HEK293T (cell line): ENCODE measurements around the gene EFCAB7.

Experiments
- CTCF ChIA-PET: fragments of 350-600 bp; formaldehyde crosslinking; extraction: SDS; loops from one replicate; lab custom pipeline; 2021; ENCODE audit warnings: antibody characterized with exemption, inconsistent platforms; lab: Yijun Ruan, JAX
- POLR2A ChIA-PET: fragments of 350-600 bp; formaldehyde crosslinking; extraction: SDS; loops from one replicate; lab custom pipeline; 2020; ENCODE audit warnings: antibody characterized with exemption, inconsistent platforms; lab: Yijun Ruan, JAX
- DNase-seq: peaks from one replicate; pipeline ENCODE4 v3.0.0; 2012; ENCODE audit warnings: mixed read lengths; ENCODE audit errors: extremely low spot score
- ARNT ChIP-seq: fragments of 450-650 bp; IDR thresholded peaks from 2 replicates; pipeline ENCODE4 v1.6.1; 2017; ENCODE audit warnings: mild to moderate bottlenecking
- BHLHE40 ChIP-seq: fragments of 450-650 bp; IDR thresholded peaks from 2 replicates; pipeline ENCODE4 v1.6.1; 2016; ENCODE audit warnings: mild to moderate bottlenecking, moderate library complexity, borderline replicate concordance
- CTBP1 ChIP-seq: fragments of 450-650 bp; IDR thresholded peaks from 2 replicates; pipeline ENCODE4 v1.6.1; 2016; ENCODE audit warnings: borderline replicate concordance
- ELF4 ChIP-seq: fragments of 450-650 bp; IDR thresholded peaks from 2 replicates; pipeline ENCODE4 v1.6.1; 2017; ENCODE audit warnings: antibody characterized with exemption
- FOXA1 ChIP-seq: fragments of 450-650 bp; IDR thresholded peaks from 2 replicates; pipeline ENCODE4 v1.6.1; 2016; ENCODE audit warnings: mild to moderate bottlenecking
- FOXK2 ChIP-seq: fragments of 450-650 bp; IDR thresholded peaks from 2 replicates; pipeline ENCODE4 v1.6.1; 2016; ENCODE audit warnings: mild to moderate bottlenecking
- FOXM1 ChIP-seq: fragments of 450-650 bp; IDR thresholded peaks from 2 replicates; pipeline ENCODE4 v1.6.1; 2017; ENCODE audit warnings: mild to moderate bottlenecking, borderline replicate concordance
- HDGF ChIP-seq: fragments of 450-650 bp; IDR thresholded peaks from 2 replicates; pipeline ENCODE4 v1.6.1; 2017; ENCODE audit warnings: antibody characterized with exemption, borderline replicate concordance
- L3MBTL2 ChIP-seq: fragments of 450-650 bp; conservative IDR thresholded peaks from 2 replicates; pipeline ENCODE4 v1.6.1; 2016; ENCODE audit warnings: mild to moderate bottlenecking
- LEF1 ChIP-seq: fragments of 450-650 bp; IDR thresholded peaks from 2 replicates; pipeline ENCODE4 v1.6.1; 2017; ENCODE audit warnings: mild to moderate bottlenecking, borderline replicate concordance
- NFRKB ChIP-seq: fragments of 450-650 bp; IDR thresholded peaks from 2 replicates; pipeline ENCODE4 v1.6.1; 2016; ENCODE audit warnings: mild to moderate bottlenecking, moderate library complexity
- PKNOX1 ChIP-seq: fragments of 450-650 bp; IDR thresholded peaks from 2 replicates; pipeline ENCODE4 v1.6.1; 2016
- SP1 ChIP-seq: fragments of 450-650 bp; IDR thresholded peaks from 2 replicates; pipeline ENCODE4 v1.6.1; 2017
- SUZ12 ChIP-seq: fragments of 450-650 bp; IDR thresholded peaks from 2 replicates; pipeline ENCODE4 v1.6.1; 2016; ENCODE audit warnings: mild to moderate bottlenecking
- TARDBP ChIP-seq: fragments of 450-650 bp; IDR thresholded peaks from 2 replicates; pipeline ENCODE4 v1.6.1; 2016
- ZNF384 ChIP-seq: fragments of 450-650 bp; IDR thresholded peaks from 2 replicates; pipeline ENCODE4 v1.6.1; 2016

The EFCAB7 gene

DNA sequence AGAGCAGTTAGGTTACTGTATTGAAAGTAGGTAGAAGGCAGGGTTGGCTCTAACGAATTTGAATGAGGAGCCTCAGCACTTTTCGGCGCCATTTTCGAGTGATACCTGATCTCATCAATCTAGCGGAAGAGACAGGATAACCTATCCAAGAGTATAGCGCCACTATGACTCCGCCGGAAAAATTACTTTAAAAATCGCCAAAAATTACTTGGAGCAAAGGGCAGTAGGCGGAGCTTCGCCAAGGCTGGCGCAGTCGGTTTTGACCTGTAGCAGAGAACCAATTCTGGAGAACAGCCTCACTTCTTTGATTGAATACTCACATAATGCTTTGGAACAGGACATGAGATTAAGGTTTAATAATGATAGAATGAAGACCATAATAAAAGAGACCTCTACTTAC is 25.6 kb downstream of the EFCAB7 start:
- DNase-seq, result no peak
- ChIA-PET POLR2A (no interaction called here), CTCF (no interaction called here)
- TF ChIP-seq FOXK2, result no peak
- TF ChIP-seq FOXM1, result no peak
- no peak for TF ChIP-seq HDGF
- no peak for TF ChIP-seq PKNOX1
- TF ChIP-seq ZNF384, result no peak
- TF ChIP-seq TARDBP, result no peak
- TF ChIP-seq NFRKB, result no peak
- TF ChIP-seq BHLHE40, result no peak
- TF ChIP-seq SP1, result no peak
- TF ChIP-seq ARNT, result no peak
- no peak for TF ChIP-seq ELF4
- TF ChIP-seq FOXA1, result no peak

GRCh38 chr1:63555480-63555879 is 32.2 kb downstream of the EFCAB7 start:
- POLR2A ChIA-PET, result no interaction called here
- CTCF ChIA-PET, result interaction anchor here (0.6 kb wide), 1 partner anchor 38 kb away, joined by 5 read pairs; no protein-coding TSS in a partner anchor
- DNase-seq, result no peak
- TF ChIP-seq TARDBP (no peak), PKNOX1 (no peak), SP1 (no peak)

DNA sequence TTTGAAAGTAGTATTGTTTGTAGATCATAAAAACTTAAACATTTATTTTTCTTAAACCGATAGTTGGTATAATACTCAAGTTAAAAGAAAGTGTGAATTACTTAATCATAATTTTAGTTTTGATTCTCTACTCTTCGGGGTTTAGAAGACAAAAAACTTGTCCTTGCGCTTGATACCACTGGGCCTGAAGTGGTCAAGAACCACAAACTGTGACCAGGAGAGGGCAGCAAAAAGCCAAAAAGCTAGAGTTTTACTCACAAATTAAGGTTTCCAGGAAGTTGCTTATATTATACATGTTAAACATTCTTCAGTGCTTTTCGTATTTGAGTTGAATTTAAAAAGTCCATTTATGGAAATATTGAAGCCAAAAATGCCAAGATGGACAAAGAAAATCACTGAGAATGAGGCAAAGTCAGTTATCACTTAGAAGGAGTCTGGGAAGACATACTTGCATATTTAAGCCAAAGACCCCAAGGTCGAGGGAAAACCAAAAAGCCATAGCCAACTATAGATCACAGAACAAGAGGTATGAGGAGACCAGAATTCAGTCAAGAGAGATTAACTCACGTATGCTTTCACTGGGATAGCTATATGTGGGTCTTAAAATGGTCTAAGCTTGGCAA is 34.2 kb downstream of the EFCAB7 start:
- TF ChIP-seq ELF4, result no peak
- no peak for TF ChIP-seq FOXA1
- TF ChIP-seq PKNOX1, result no peak
- no peak for TF ChIP-seq BHLHE40
- TF ChIP-seq CTBP1, result no peak
- no peak for TF ChIP-seq L3MBTL2
- no peak for TF ChIP-seq SP1
- no peak for TF ChIP-seq ARNT
- TF ChIP-seq LEF1, result no peak
- TF ChIP-seq ZNF384, result no peak
- no peak for TF ChIP-seq FOXK2
- TF ChIP-seq SUZ12, result no peak
- no peak for TF ChIP-seq HDGF
- no peak for TF ChIP-seq TARDBP
- no peak for TF ChIP-seq NFRKB
- no peak for TF ChIP-seq FOXM1
- POLR2A ChIA-PET, result no interaction called here
- CTCF ChIA-PET, result interaction anchor here (0.5 to 1.3 kb wide), 5 partner anchors 10 to 172 kb away, joined by 3 to 5 read pairs (median 3); no protein-coding TSS in a partner anchor
- peak; percentile 56 for DNase-seq

DNA sequence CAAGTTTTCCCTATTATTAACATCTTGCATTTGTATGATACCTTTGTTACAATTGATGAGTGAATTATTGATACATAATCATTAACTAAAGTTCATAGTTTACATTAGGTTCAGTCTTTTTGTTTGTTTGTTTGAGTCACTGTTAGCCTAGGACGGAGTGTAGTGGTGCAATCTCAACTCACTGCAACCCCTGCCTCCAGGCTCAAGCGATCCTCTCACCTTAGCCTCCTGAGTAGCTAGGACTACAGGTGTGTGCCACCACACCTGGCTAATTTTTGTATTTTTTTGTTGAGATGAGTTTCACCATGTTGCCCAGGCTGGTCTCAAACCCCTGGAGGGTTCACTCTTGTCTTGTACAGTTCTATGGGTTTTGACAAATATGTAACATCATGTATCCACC is 36.0 kb downstream of the EFCAB7 start:
- ChIA-PET CTCF (no interaction called here), POLR2A (no interaction called here)
- TF ChIP-seq PKNOX1 (no peak), ZNF384 (no peak), TARDBP (no peak), SUZ12 (no peak)
- no peak for DNase-seq

GRCh38 chr1:63563745-63564144 is 40.4 kb downstream of the EFCAB7 start:
- TF ChIP-seq ZNF384 (no peak), FOXK2 (no peak), L3MBTL2 (no peak), SUZ12 (no peak), ARNT (no peak), BHLHE40 (no peak), TARDBP (no peak), NFRKB (no peak), ELF4 (no peak), HDGF (no peak)
- ChIA-PET POLR2A (no interaction called here), CTCF (no interaction called here)

GRCh38 chr1:63569068-63569467 is 45.7 kb downstream of the EFCAB7 start:
- ChIA-PET CTCF (no interaction called here), POLR2A (no interaction called here)
- TF ChIP-seq FOXM1 (no peak), L3MBTL2 (no peak), SUZ12 (no peak), TARDBP (no peak), SP1 (no peak), ZNF384 (no peak), ARNT (no peak), HDGF (no peak), ELF4 (no peak), PKNOX1 (no peak), FOXA1 (no peak), NFRKB (no peak), CTBP1 (no peak), FOXK2 (no peak), BHLHE40 (no peak), LEF1 (no peak)
- DNase-seq, result no peak

More at GRCh38 chr1:63563745-63564144, 40.4 kb downstream of the EFCAB7 start:
- no peak for DNase-seq
